ENCODE data around the gene WRAP53.

WRAP53 gene

DNA sequence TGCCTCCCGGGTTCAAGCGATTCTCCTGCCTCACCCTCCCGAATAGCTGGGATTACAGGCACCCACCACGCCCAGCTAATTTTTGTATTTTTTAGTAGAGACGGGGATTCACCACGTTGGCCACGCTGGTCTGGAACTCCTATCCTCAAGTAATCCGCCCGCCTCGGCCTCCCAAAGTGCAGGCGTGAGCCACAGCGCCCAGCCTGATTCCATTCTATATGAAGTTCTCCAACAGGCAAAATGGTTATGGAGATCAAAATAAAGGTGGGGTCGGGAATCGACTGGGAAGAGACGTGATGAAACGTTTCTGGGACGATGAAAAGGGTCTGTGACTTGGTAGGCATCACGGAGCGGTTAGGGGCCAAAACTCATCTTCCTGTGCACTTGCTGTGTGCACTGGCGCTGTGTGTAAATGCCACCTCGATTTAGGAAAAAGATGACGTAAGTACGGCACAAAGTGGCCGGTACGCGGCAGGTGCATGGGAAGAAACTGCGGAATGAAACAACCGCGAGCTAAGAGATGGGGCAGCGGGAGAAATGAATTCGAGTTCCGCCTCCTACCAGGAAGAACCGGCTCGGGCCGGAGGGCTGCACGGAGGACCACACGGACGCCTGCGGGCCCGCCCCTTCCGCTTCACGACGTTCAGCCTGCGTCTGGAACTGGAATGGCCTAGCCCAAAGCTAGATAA lies 2.6 kb upstream of the WRAP53 start:
- TF ChIP-seq NFIC (IDR thresholded peaks at IDR 0.05) = no peak
- TF ChIP-seq CEBPB (IDR thresholded peaks at IDR 0.05) = no peak
- TF ChIP-seq, protein P1, sequence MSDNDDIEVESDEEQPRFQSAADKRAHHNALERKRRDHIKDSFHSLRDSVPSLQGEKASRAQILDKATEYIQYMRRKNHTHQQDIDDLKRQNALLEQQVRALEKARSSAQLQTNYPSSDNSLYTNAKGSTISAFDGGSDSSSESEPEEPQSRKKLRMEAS (IDR thresholded peaks at IDR 0.05) = peak; percentile 84
- no peak for TF ChIP-seq RAD21 (IDR thresholded peaks at IDR 0.05; ENCODE audit: low read depth)
- no peak for TF ChIP-seq FOXM1 (IDR thresholded peaks at IDR 0.05; ENCODE audit: borderline replicate concordance, low read depth)
- TF ChIP-seq CREB1 (IDR thresholded peaks at IDR 0.05; ENCODE audit: low read depth) = peak; percentile 48; the same call in 1 of the 2 replicates
- TF ChIP-seq EGR1 (IDR thresholded peaks at IDR 0.05) = no peak
- TF ChIP-seq, protein P2, sequence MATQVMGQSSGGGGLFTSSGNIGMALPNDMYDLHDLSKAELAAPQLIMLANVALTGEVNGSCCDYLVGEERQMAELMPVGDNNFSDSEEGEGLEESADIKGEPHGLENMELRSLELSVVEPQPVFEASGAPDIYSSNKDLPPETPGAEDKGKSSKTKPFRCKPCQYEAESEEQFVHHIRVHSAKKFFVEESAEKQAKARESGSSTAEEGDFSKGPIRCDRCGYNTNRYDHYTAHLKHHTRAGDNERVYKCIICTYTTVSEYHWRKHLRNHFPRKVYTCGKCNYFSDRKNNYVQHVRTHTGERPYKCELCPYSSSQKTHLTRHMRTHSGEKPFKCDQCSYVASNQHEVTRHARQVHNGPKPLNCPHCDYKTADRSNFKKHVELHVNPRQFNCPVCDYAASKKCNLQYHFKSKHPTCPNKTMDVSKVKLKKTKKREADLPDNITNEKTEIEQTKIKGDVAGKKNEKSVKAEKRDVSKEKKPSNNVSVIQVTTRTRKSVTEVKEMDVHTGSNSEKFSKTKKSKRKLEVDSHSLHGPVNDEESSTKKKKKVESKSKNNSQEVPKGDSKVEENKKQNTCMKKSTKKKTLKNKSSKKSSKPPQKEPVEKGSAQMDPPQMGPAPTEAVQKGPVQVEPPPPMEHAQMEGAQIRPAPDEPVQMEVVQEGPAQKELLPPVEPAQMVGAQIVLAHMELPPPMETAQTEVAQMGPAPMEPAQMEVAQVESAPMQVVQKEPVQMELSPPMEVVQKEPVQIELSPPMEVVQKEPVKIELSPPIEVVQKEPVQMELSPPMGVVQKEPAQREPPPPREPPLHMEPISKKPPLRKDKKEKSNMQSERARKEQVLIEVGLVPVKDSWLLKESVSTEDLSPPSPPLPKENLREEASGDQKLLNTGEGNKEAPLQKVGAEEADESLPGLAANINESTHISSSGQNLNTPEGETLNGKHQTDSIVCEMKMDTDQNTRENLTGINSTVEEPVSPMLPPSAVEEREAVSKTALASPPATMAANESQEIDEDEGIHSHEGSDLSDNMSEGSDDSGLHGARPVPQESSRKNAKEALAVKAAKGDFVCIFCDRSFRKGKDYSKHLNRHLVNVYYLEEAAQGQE (IDR thresholded peaks at IDR 0.05; ENCODE audit: low read depth) = no peak
- peak; percentile 60; the same call in 1 of the 2 replicates for TF ChIP-seq TCF12 (IDR thresholded peaks at IDR 0.05; ENCODE audit: low read depth)
- TF ChIP-seq, protein P3, sequence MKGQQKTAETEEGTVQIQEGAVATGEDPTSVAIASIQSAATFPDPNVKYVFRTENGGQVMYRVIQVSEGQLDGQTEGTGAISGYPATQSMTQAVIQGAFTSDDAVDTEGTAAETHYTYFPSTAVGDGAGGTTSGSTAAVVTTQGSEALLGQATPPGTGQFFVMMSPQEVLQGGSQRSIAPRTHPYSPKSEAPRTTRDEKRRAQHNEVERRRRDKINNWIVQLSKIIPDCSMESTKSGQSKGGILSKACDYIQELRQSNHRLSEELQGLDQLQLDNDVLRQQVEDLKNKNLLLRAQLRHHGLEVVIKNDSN (IDR thresholded peaks at IDR 0.05) = no peak
- TF ChIP-seq EP300 (IDR thresholded peaks at IDR 0.05; ENCODE audit: borderline replicate concordance) = peak; percentile 27; the same call in 1 of the 2 replicates
- peak; percentile 63; the same call in 1 of the 2 replicates for TF ChIP-seq TAF1 (IDR thresholded peaks at IDR 0.05; ENCODE audit: low read depth)
- peak; percentile 39; the same call in 1 of the 2 replicates for TF ChIP-seq TEAD4 (IDR thresholded peaks at IDR 0.05)
- no peak for TF ChIP-seq ZBTB7A (IDR thresholded peaks at IDR 0.05; ENCODE audit: low read depth)
- peak; percentile 60 for TF ChIP-seq YY1 (IDR thresholded peaks at IDR 0.05; ENCODE audit: low read depth)

DNA sequence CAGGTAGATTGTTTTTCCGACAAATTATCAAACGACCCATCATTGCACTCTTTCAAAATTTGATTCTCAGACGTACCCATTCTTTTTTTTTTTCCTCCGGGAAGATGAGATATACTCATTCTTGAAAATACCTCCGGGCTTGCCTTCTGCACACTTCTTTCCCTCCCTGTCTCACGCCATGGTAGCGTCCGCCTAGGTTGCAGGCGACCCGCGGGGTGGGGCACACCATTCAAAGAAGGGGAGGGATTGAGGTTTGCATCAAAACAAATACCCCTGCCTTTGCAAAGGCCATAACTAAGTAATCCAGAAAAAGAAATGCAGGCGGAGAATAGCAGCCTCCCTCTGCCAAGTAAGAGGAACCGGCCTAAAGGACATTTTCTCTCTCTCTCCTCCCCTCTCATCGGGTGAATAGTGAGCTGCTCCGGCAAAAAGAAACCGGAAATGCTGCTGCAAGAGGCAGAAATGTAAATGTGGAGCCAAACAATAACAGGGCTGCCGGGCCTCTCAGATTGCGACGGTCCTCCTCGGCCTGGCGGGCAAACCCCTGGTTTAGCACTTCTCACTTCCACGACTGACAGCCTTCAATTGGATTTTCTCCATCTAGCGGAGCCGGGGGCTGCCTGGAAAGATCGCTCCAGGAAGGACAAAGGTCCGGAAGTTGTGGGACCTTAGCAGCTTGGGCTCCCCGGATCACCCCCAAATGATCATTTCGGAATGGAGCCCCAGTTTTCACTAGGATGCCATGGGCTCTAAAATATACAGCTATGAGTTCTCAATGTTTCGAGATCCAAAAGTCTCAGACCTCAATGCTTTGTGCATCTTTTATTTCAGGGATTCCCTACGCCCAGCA lies 1.8 kb upstream of the WRAP53 start:
- TF ChIP-seq TAF1 (IDR thresholded peaks at IDR 0.05; ENCODE audit: low read depth) (peak; percentile 69; the same call in 1 of the 2 replicates), TEAD4 (IDR thresholded peaks at IDR 0.05) (no peak), RAD21 (IDR thresholded peaks at IDR 0.05; ENCODE audit: low read depth) (no peak), EGR1 (IDR thresholded peaks at IDR 0.05) (no peak), CEBPB (IDR thresholded peaks at IDR 0.05) (no peak), CREB1 (IDR thresholded peaks at IDR 0.05; ENCODE audit: low read depth) (no peak), FOXM1 (IDR thresholded peaks at IDR 0.05; ENCODE audit: borderline replicate concordance, low read depth) (0 out of 2 replicates have a peak, but pooled peaks have one; percentile 20)

DNA sequence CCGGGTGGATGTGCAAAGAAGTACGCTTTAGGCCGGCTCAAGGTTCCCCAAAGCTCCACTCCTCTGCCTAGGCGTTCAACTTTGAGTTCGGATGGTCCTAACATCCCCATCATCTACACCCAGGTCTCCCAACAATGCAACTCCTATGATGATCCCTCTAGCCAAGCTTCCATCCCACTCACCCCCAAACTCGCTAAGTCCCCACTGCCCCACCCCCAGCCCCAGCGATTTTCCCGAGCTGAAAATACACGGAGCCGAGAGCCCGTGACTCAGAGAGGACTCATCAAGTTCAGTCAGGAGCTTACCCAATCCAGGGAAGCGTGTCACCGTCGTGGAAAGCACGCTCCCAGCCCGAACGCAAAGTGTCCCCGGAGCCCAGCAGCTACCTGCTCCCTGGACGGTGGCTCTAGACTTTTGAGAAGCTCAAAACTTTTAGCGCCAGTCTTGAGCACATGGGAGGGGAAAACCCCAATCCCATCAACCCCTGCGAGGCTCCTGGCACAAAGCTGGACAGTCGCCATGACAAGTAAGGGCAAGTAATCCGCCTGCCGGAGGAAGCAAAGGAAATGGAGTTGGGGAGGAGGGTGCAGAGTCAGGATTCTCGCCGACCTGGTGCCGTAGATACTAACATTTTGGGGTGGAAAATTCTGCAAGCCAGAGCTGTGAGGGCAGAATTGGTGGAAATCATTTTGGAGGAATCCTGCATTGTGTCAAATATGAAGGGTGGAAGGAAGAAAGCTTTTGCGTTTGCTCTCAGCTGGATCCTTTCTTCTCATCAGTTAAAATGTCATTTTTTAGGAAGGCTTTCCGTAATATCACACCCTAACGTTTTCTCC lies 987 bp upstream of the WRAP53 start, which contains the start of gene TP53:
TSS of gene TP53 (minus strand) at position 419 of the 836 bp plus-strand sequence. CDS start 10,896 bp downstream, outside the sequence.
- TF ChIP-seq ZBTB7A (IDR thresholded peaks at IDR 0.05; ENCODE audit: low read depth) (no peak), TAF1 (IDR thresholded peaks at IDR 0.05; ENCODE audit: low read depth) (peak; percentile 87), TCF12 (IDR thresholded peaks at IDR 0.05; ENCODE audit: low read depth) (peak; percentile 60; the same call in 1 of the 2 replicates), EGR1 (IDR thresholded peaks at IDR 0.05) (peak; percentile 53), FOXM1 (IDR thresholded peaks at IDR 0.05; ENCODE audit: borderline replicate concordance, low read depth) (no peak), YY1 (IDR thresholded peaks at IDR 0.05; ENCODE audit: low read depth) (peak; percentile 99), TEAD4 (IDR thresholded peaks at IDR 0.05) (peak; percentile 25; the same call in 1 of the 2 replicates), CEBPB (IDR thresholded peaks at IDR 0.05) (peak; percentile 38; the same call in 1 of the 2 replicates)
- TF ChIP-seq, protein P3 (IDR thresholded peaks at IDR 0.05) = peak; percentile 60; the same call in 1 of the 2 replicates
- TF ChIP-seq, protein P1 (IDR thresholded peaks at IDR 0.05) = peak; percentile 95

DNA sequence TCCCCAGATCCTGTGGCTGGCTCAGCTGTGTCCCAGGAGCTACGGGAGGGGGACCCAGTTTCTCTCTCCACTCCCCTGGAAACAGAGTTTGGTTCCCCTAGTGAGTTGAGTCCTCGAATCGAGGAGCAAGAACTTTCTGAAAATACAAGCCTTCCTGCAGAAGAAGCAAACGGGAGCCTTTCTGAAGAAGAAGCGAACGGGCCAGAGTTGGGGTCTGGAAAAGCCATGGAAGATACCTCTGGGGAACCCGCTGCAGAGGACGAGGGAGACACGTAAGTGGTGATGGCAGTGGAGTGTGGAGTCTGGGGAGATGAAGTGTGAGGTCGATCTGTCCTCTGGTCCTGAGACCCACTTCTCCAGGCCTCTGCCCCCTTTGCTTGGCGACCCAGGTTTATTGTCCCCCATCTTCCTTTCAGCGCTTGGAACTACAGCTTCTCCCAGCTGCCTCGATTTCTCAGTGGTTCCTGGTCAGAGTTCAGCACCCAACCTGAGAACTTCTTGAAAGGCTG lies 585 bp downstream of the WRAP53 start:
- no peak for TF ChIP-seq EP300 (IDR thresholded peaks at IDR 0.05; ENCODE audit: borderline replicate concordance)
- TF ChIP-seq TCF12 (IDR thresholded peaks at IDR 0.05; ENCODE audit: low read depth) = no peak
- no peak for TF ChIP-seq TEAD4 (IDR thresholded peaks at IDR 0.05)
- TF ChIP-seq, protein P2 (IDR thresholded peaks at IDR 0.05; ENCODE audit: low read depth) = no peak
- TF ChIP-seq CREB1 (IDR thresholded peaks at IDR 0.05; ENCODE audit: low read depth) = no peak
- no peak for TF ChIP-seq NFIC (IDR thresholded peaks at IDR 0.05)
- no peak for TF ChIP-seq FOXM1 (IDR thresholded peaks at IDR 0.05; ENCODE audit: borderline replicate concordance, low read depth)

Measured in Ishikawa (cell line).